HepG2 (cell line): ENCODE results near the gene CD14. TPM values are rescaled to one million over a fixed set of nuclear protein-coding genes. Genes with fewer than 3 reads are reported as not detected.
"Not testable (repeated sequence)": the region's sequence is repeated elsewhere in the genome, so short reads cannot be mapped to it uniquely, and the experiment has no call there.

Experiments used
- ATAC-seq: fragments of 200-7000 bp; cut with Tn5 transposase; 3 replicates; pipeline ENCODE4 v1.9.1; 2020; ENCODE audit warnings: mild to moderate bottlenecking, moderate library complexity
- BruUV-seq: library from RNA; stranded (reverse); fragments of 400-500 nt; replicated peaks from 2 replicates; lab custom pipeline; 2021; lab: Mats Ljungman, UMichigan
- CTCF ChIA-PET: fragments of 300-600 bp; formaldehyde crosslinking; extraction: SDS; loops from one replicate; lab custom pipeline; 2021; ENCODE audit warnings: low total read pairs, inconsistent platforms, low intra/inter-chr PET ratio; lab: Yijun Ruan, JAX
- POLR2A ChIA-PET: fragments of 350-600 bp; sonication (Branson Sonifier 250); formaldehyde crosslinking; loops from one replicate; lab custom pipeline; 2020; ENCODE audit warnings: antibody characterized with exemption, inconsistent platforms; lab: Yijun Ruan, JAX
- DNase-seq: peaks from one replicate; pipeline ENCODE4 v3.0.0-alpha.2; 2015; ENCODE audit warnings: low spot score
- FAIRE-seq: peaks from 3 replicates; lab custom pipeline; 2011; peaks lifted over from hg19 to GRCh38; lab: Jason Lieb, UNC
- H2AFZ ChIP-seq: one replicate; pipeline ENCODE4 v1.6.1; 2011; ENCODE audit warnings: low read length, inconsistent platforms
- H3K27ac ChIP-seq: fragments of 300-600 bp; 3 replicates; pipeline ENCODE4 v1.8.0; 2011; ENCODE audit warnings: mixed run types, mild to moderate bottlenecking, mixed read lengths, low read length, inconsistent platforms; ENCODE audit not compliant: insufficient read depth; ENCODE audit errors: extremely low read length
- H3K27me3 ChIP-seq, 2 experiments: fragments of 200-600 bp in 1 of 2; 2 replicates in 1 of 2; 3 replicates in 1 of 2; pipeline versions ENCODE4 v1.6.0 to v1.8.0; 2011; ENCODE audit warnings: low read length in 2 of 2, mild to moderate bottlenecking in 2 of 2, moderate library complexity in 2 of 2, inconsistent platforms in 1 of 2; ENCODE audit not compliant: insufficient read depth in 2 of 2, control insufficient read depth in 1 of 2
- H3K36me3 ChIP-seq, 2 experiments: fragments of 200-600 bp in 1 of 2; replicated peaks in 1 of 2; 2 replicates in 1 of 2; 3 replicates in 1 of 2; pipeline versions ENCODE4 v1.5.1 to v1.8.0; 2011; ENCODE audit warnings: low read length in 2 of 2, inconsistent platforms in 1 of 2; ENCODE audit not compliant: insufficient read depth in 2 of 2, control insufficient read depth in 1 of 2
- H3K4me1 ChIP-seq: 2 replicates; pipeline ENCODE4 v1.5.1; 2012; ENCODE audit warnings: low read length, inconsistent platforms; ENCODE audit not compliant: insufficient read depth
- H3K4me2 ChIP-seq: 2 replicates; pipeline ENCODE4 v1.6.0; 2011; ENCODE audit warnings: low read depth, low read length, inconsistent platforms
- H3K4me3 ChIP-seq, 3 experiments: fragments of 200-600 bp in 1 of 3; sonication (generic), shearing (Covaris generic) in 1 of 3; replicated peaks in 1 of 3; 2 replicates each; pipeline ENCODE4 v1.5.1; 2011 to 2016; ENCODE audit warnings: low read length in 3 of 3, inconsistent platforms in 2 of 3, low read depth in 2 of 3, mild to moderate bottlenecking in 2 of 3, control low read depth in 1 of 3, mixed read lengths in 1 of 3; ENCODE audit not compliant: insufficient read depth in 1 of 3
- H3K79me2 ChIP-seq: one replicate; pipeline ENCODE4 v1.6.1; 2011; ENCODE audit warnings: low read length, inconsistent platforms; ENCODE audit not compliant: insufficient read depth
- H3K9ac ChIP-seq: 2 replicates; pipeline ENCODE4 v1.6.0; 2011; ENCODE audit warnings: mild to moderate bottlenecking, low read depth, low read length, inconsistent platforms; ENCODE audit not compliant: insufficient read depth
- H3K9me3 ChIP-seq: 2 replicates; pipeline ENCODE4 v1.5.1; 2012; ENCODE audit warnings: mild to moderate bottlenecking, low read length
- H4K20me1 ChIP-seq: 2 replicates; pipeline ENCODE4 v1.6.0; 2011; ENCODE audit warnings: inconsistent platforms, mild to moderate bottlenecking, low read length, moderate library complexity; ENCODE audit not compliant: insufficient read depth
- AKAP8 ChIP-seq: sonication (generic); formaldehyde crosslinking; IDR thresholded peaks from 2 replicates; pipeline ENCODE4 v1.5.1; 2020; ENCODE audit warnings: mild to moderate bottlenecking, missing genetic modification reagents
- BRCA1 ChIP-seq: sonication (generic); formaldehyde crosslinking; IDR thresholded peaks from 2 replicates; pipeline ENCODE4 v1.4.0; 2020; ENCODE audit warnings: missing genetic modification reagents
- MEIS2 ChIP-seq: sonication (generic); formaldehyde crosslinking; IDR thresholded peaks from 2 replicates; pipeline ENCODE4 v1.9.0; 2021; ENCODE audit warnings: mild to moderate bottlenecking, missing genetic modification reagents
- RCOR2 ChIP-seq: IDR thresholded peaks from 2 replicates; pipeline ENCODE4 v1.6.1; 2016; ENCODE audit warnings: missing biosample characterization, missing genetic modification reagents
- SRY ChIP-seq: sonication (generic); formaldehyde crosslinking; IDR thresholded peaks from 2 replicates; pipeline ENCODE4 v1.8.0; 2022; ENCODE audit warnings: mild to moderate bottlenecking, missing genetic modification reagents
- TBL1XR1 ChIP-seq: fragments of 150-350 bp; IDR thresholded peaks from 2 replicates; pipeline ENCODE4 v1.6.1; 2014; ENCODE audit warnings: borderline replicate concordance, low read length; ENCODE audit not compliant: partially characterized antibody
- ZSCAN21 ChIP-seq: sonication (generic); formaldehyde crosslinking; IDR thresholded peaks from 2 replicates; pipeline ENCODE4 v1.8.0; 2022; ENCODE audit warnings: mild to moderate bottlenecking, missing genetic modification reagents, moderate library complexity, borderline replicate concordance
- WGBS: methylation state at CpG from one replicate; pipeline ENCODE4 v1.1.6; 2017; ENCODE audit warnings: low lambda C conversion rate; 5-methylcytosine and 5-hydroxymethylcytosine counted together
- in situ Hi-C: cut with HindIII; loops from 2 replicates; pipeline ENCODE4 v1.10.0; 2017; ENCODE audit warnings: low pct_unique_long_range_greater_than_20kb; ENCODE audit not compliant: extremely low pct_ligation_motif_present
- intact Hi-C: fragments of 100-400 bp; cut with micrococcal nuclease; formaldehyde crosslinking; loops from one replicate; pipeline ENCODE4 v1.10.0; 2022; ENCODE audit not compliant: unreplicated experiment
- polyA plus RNA-seq, 8 experiments: library from polyadenylated mRNA; depleted of rRNA in 3 of 8; stranded (reverse) in 7 of 8; unstranded in 1 of 8; fragments of >200 nt; fragmentation: Illumina TruSeq in 4 of 8; extraction: Trizol in 4 of 8; gene quantifications; 2 replicates each; pipeline versions ENCODE4 v1.2.1 to v1.2.3, GENCODE V29; 2011 to 2016; ENCODE audit warnings: low read depth in 4 of 8, missing spikeins in 1 of 8, mixed read lengths in 1 of 8; ENCODE audit not compliant: insufficient read depth in 1 of 8
- total RNA-seq, 5 experiments: library from RNA; depleted of rRNA; stranded (reverse); fragments of >200 nt; fragmentation: Illumina TruSeq; extraction: Trizol; gene quantifications; 2 replicates each; pipeline ENCODE4 v1.2.3, GENCODE V29; 2016; ENCODE audit warnings: low read depth in 1 of 5

CD14 gene
- total and polyA plus RNA-seq, 2 of the 13 experiments (the other 11 are each of a cell fraction or from before 2014, with no cell fraction given): 1.7 to 4.7 TPM

- in situ Hi-C loops, BruUV-seq, ATAC-seq, H3K27ac ChIP-seq, FAIRE-seq, DNase-seq, H3K9ac ChIP-seq, H3K4me3 ChIP-seq, H3K36me3 ChIP-seq, POLR2A ChIA-PET, CTCF ChIA-PET, intact Hi-C loops, H2AFZ ChIP-seq, H3K27me3 ChIP-seq, H4K20me1 ChIP-seq, H3K79me2 ChIP-seq, H3K9me3 ChIP-seq, H3K4me2 ChIP-seq: not testable (repeated sequence)
- WGBS: 82% methylated on average over 4 of the region's 4 CpGs
- H3K4me1 ChIP-seq: peaks cover 43% of the 10 kb centered on the region
These were observed 29.6 kb downstream of the CD14 start for GRCh38 chr5:140603446-140603698.

- no peaks in the 10 kb centered on the region for H3K36me3 ChIP-seq
- H3K4me3 ChIP-seq: no peak overlapping the region
- H4K20me1 ChIP-seq: no peaks in the 10 kb centered on the region
- FAIRE-seq (no peak), ATAC-seq (no peak), DNase-seq (no peak)
- no peaks in the 10 kb centered on the region for H3K9me3 ChIP-seq
- H3K9ac ChIP-seq: no peak overlapping the region
- intact Hi-C loops: no loop called here
- CTCF ChIA-PET: no interaction called here
- H2AFZ ChIP-seq: no peak overlapping the region
- H3K27ac ChIP-seq: no peak overlapping the region
- no TSS peak for BruUV-seq
- WGBS: 43% methylated on average over 4 of the region's 4 CpGs
- peaks cover 32% of the 10 kb centered on the region for H3K4me1 ChIP-seq
- in situ Hi-C loops: no loop called here
- POLR2A ChIA-PET: no interaction called here
- TF ChIP-seq MEIS2 (CRISPR knock-in tag) (no peak), TBL1XR1 (no peak), ZSCAN21 (CRISPR knock-in tag) (no peak), RCOR2 (no peak), AKAP8 (CRISPR knock-in tag) (no peak), BRCA1 (no peak), SRY (CRISPR knock-in tag) (no peak)
- H3K79me2 ChIP-seq: no peaks in the 10 kb centered on the region
- no peak overlapping the region for H3K4me2 ChIP-seq
- no peaks in the 10 kb centered on the region; a peak in 2 of 5 replicates for H3K27me3 ChIP-seq
These were observed 30.8 kb downstream of the CD14 start for GRCh38 chr5:140602147-140602546.
